SU-DHL-6 (cell line): ENCODE data around the gene RAB10.

Experiments used
- H2AFZ ChIP-seq: fragments of 200-600 bp; sonication (generic); 2 replicates; pipeline ENCODE4 v1.6.1; 2014; ENCODE audit warnings: low read depth, mild to moderate bottlenecking, moderate library complexity, mixed read lengths, antibody characterized with exemption, low read length; ENCODE audit not compliant: severe bottlenecking
- H3F3A ChIP-seq: fragments of 200-600 bp; shearing (Covaris generic); 2 replicates; pipeline ENCODE4 v1.6.0; 2016; ENCODE audit warnings: antibody characterized with exemption, mild to moderate bottlenecking; ENCODE audit not compliant: insufficient read depth
- H3K27ac ChIP-seq: fragments of 200-600 bp; sonication (generic); 2 replicates; pipeline ENCODE4 v1.5.1; 2016; ENCODE audit warnings: low read depth, mild to moderate bottlenecking, low read length, moderate library complexity, mixed read lengths
- H3K27me3 ChIP-seq: fragments of 200-600 bp; sonication (generic), shearing (Covaris generic); 2 replicates; pipeline ENCODE4 v1.6.0; 2014; ENCODE audit warnings: mild to moderate bottlenecking, low read length
- H3K36me3 ChIP-seq: fragments of 200-600 bp; sonication (generic); 2 replicates; pipeline ENCODE4 v1.6.1; 2014; ENCODE audit warnings: mild to moderate bottlenecking, low read length, mixed read lengths
- H3K4me2 ChIP-seq: fragments of 300-600, 200-600 bp; shearing (Covaris generic), sonication (generic); 2 replicates; pipeline ENCODE4 v1.6.0; 2014; ENCODE audit warnings: low read length, low read depth, mild to moderate bottlenecking; ENCODE audit not compliant: poor library complexity, severe bottlenecking
- H3K4me3 ChIP-seq: fragments of 200-600 bp; sonication (generic); 2 replicates; pipeline ENCODE4 v1.5.1; 2014; ENCODE audit warnings: antibody characterized with exemption, low read length, mild to moderate bottlenecking, mixed read lengths; ENCODE audit not compliant: insufficient read depth, poor library complexity, severe bottlenecking
- H3K79me2 ChIP-seq: fragments of 200-600 bp; sonication (generic); 2 replicates; pipeline ENCODE4 v1.6.1; 2014; ENCODE audit warnings: mild to moderate bottlenecking, low read length, moderate library complexity; ENCODE audit not compliant: insufficient read depth
- H3K9ac ChIP-seq: fragments of 200-600 bp; sonication (generic); 2 replicates; pipeline ENCODE4 v1.7.0; 2014; ENCODE audit warnings: mild to moderate bottlenecking, low read length
- H3K9me2 ChIP-seq: fragments of 200-600 bp; sonication (generic); replicated peaks from 2 replicates; pipeline ENCODE4 v1.6.1; 2014; ENCODE audit warnings: low read length; ENCODE audit not compliant: insufficient read depth
- H3K9me3 ChIP-seq: fragments of 200-600 bp; sonication (generic); 2 replicates; pipeline ENCODE4 v1.6.1; 2014; ENCODE audit warnings: low read length, mixed read lengths; ENCODE audit not compliant: insufficient read depth
- H4K20me1 ChIP-seq: fragments of 200-600 bp; sonication (generic); 2 replicates; pipeline ENCODE4 v1.6.1; 2014; ENCODE audit warnings: low read depth, mild to moderate bottlenecking, antibody characterized with exemption, low read length, moderate library complexity, mixed read lengths
- EZH2phosphoT487 ChIP-seq: fragments of 200-600 bp; sonication (generic), shearing (Covaris generic); conservative IDR thresholded peaks from 2 replicates; pipeline ENCODE4 v1.6.1; 2018; ENCODE audit warnings: mild to moderate bottlenecking, antibody characterized with exemption, low read length, moderate library complexity, mixed read lengths
- TF ChIP-seq, protein P1 (sequence below): fragments of 200-600 bp; sonication (generic); IDR thresholded peaks from one replicate; pipeline ENCODE4 v1.5.1; 2017; ENCODE audit warnings: antibody characterized with exemption, mild to moderate bottlenecking, low read length, moderate library complexity; ENCODE audit not compliant: insufficient read depth, poor library complexity, severe bottlenecking

RAB10 gene

DNA sequence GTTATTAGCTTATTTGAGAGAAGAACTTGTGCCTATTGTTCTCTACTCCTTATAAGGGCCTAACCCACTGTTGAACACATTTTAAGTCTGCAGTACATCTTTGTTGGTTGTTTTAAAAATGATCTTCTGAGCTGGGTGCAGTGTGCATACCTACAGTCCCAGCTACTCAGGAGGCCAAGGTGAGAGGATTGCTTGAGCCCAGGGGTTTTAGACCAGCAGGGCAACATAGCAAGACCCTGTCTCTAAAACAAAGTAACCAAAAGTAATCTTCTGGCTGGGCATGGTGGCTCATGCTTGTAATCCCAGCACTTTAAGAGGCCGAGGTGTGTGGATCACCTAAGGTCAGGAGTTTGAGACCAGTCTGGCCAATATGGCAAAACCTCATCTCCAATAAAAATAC lies 25.8 kb upstream of the RAB10 start:
- TF ChIP-seq, protein P1, sequence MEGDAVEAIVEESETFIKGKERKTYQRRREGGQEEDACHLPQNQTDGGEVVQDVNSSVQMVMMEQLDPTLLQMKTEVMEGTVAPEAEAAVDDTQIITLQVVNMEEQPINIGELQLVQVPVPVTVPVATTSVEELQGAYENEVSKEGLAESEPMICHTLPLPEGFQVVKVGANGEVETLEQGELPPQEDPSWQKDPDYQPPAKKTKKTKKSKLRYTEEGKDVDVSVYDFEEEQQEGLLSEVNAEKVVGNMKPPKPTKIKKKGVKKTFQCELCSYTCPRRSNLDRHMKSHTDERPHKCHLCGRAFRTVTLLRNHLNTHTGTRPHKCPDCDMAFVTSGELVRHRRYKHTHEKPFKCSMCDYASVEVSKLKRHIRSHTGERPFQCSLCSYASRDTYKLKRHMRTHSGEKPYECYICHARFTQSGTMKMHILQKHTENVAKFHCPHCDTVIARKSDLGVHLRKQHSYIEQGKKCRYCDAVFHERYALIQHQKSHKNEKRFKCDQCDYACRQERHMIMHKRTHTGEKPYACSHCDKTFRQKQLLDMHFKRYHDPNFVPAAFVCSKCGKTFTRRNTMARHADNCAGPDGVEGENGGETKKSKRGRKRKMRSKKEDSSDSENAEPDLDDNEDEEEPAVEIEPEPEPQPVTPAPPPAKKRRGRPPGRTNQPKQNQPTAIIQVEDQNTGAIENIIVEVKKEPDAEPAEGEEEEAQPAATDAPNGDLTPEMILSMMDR, result no peak
- TF ChIP-seq EZH2phosphoT487, result no peak
- Histone ChIP-seq H3K4me2 (no peak overlapping the region), H3K79me2 (no peaks in the 10 kb centered on the region), H4K20me1 (no peaks in the 10 kb centered on the region), H3K36me3 (no peaks in the 10 kb centered on the region), H3K9me3 (peaks cover 5% of the 10 kb centered on the region; the same call in 1 of the 2 replicates), H3K9ac (no peak overlapping the region), H3K27ac (no peak overlapping the region), H3K9me2 (no peaks in the 10 kb centered on the region), H3F3A (no peaks in the 10 kb centered on the region), H3K27me3 (no peaks in the 10 kb centered on the region), H2AFZ (no peak overlapping the region), H3K4me3 (no peak overlapping the region)

DNA sequence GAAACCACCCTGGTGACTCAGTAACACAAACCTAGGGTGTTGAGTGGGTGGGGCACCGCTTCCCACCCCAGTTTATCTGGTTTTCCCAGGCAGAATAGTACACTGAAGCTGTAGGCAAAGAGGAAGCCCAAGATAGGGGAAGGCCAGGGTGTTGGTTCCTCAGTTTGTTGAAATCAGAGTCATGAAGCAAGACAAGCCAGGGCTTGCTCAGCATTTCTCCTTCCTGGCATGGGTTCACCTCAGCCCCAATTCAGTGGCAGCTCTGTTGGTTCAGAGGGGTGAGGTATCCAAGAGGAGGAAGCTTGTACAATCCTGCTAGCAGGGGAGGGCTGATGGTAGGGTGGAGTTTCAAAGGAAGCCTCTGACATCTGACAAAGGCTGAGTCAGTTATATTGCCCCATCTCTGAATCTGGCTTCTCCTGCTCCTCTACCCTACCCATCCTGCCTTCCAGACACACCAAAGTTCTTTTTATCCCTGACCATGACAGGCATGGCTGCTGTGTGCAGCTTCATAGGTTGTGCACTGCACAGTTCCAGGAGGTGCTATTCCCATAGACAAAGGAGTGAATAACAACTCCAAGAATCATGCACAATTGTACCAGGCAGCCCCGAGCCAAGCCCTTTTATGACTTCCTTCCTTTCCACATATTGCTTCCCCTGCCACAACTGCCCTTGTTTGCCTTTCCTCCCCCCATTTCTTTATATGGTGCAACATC lies 24.9 kb upstream of the RAB10 start:
- H3K27me3 ChIP-seq, result no peaks in the 10 kb centered on the region
- no peaks in the 10 kb centered on the region for H3K36me3 ChIP-seq
- H3K9me2 ChIP-seq, result no peaks in the 10 kb centered on the region
- H3K9me3 ChIP-seq, result peaks cover 5% of the 10 kb centered on the region; the same call in 1 of the 2 replicates
- no peaks in the 10 kb centered on the region for H3F3A ChIP-seq
- no peak overlapping the region for H3K4me3 ChIP-seq
- no peak overlapping the region for H2AFZ ChIP-seq
- H3K79me2 ChIP-seq, result no peaks in the 10 kb centered on the region
- H3K4me2 ChIP-seq, result no peak overlapping the region
- TF ChIP-seq, protein P1, result no peak
- no peak for TF ChIP-seq EZH2phosphoT487
- H3K9ac ChIP-seq, result no peak overlapping the region
- no peaks in the 10 kb centered on the region for H4K20me1 ChIP-seq
- no peak overlapping the region for H3K27ac ChIP-seq

DNA sequence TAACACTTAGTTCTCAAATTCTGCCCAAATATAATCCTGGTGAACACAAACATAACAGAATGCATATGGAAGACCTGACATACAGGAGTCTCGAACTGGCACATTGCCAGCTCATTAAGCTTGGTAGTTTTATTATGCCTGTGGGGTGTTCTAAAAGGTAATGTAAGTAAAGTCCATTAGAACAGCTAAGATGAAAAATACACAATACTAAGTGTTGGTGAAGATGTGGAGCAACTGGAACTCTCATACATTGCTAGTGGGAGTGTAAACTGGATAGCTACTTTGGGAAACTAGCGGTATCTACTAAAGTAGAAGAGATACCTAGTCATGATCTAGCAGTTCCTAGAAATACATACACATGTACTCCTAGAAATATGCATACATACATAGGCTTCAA lies 24.3 kb upstream of the RAB10 start:
- Histone ChIP-seq H3K27ac (no peak overlapping the region), H3K4me3 (no peak overlapping the region), H3K9ac (no peak overlapping the region)

More for the DNA sequence above, 24.3 kb upstream of the RAB10 start:
- no peaks in the 10 kb centered on the region for H3K36me3 ChIP-seq
- H3K9me2 ChIP-seq, result no peaks in the 10 kb centered on the region
- no peaks in the 10 kb centered on the region for H3K27me3 ChIP-seq
- no peak for TF ChIP-seq EZH2phosphoT487
- TF ChIP-seq, protein P1, result no peak
- no peaks in the 10 kb centered on the region for H4K20me1 ChIP-seq
- no peak overlapping the region for H3K4me2 ChIP-seq
- H3K9me3 ChIP-seq, result peaks cover 5% of the 10 kb centered on the region; the same call in 1 of the 2 replicates
- no peaks in the 10 kb centered on the region for H3K79me2 ChIP-seq
- no peaks in the 10 kb centered on the region for H3F3A ChIP-seq
- H2AFZ ChIP-seq, result no peak overlapping the region
